Heart left ventricle (tissue), 13 donors: ENCODE data around the gene GPN1.
"Not testable (repeated sequence)": the region's sequence is repeated elsewhere in the genome, so short reads cannot be mapped to it uniquely, and the experiment has no call there.

Experiments used
- CTCF ChIP-seq, 12 donors: fragments of 200-600 bp; sonication (generic) in 4 of 12; IDR thresholded peaks; one replicate each; pipeline versions ENCODE4 v1.5.0 to v1.8.0; 2018 to 2022; ENCODE audit warnings: antibody characterized with exemption in 12 of 12, mild to moderate bottlenecking in 5 of 12
- POLR2A ChIP-seq, 2 donors: fragments of 450-650 bp; IDR thresholded peaks; one replicate each; pipeline ENCODE4 v1.6.1; 2017; ENCODE audit warnings: antibody characterized with exemption in 2 of 2, mild to moderate bottlenecking in 2 of 2, moderate library complexity in 2 of 2
- donor health status: ischemic (EF 13 %, LVEDD 7.1; RV severe dilation, severe dysfunction).
- donor health status: DM: no; HTN: yes; CAD: no.
- donor health status: DM: no; HTN: no; CAD: no.
- donor health status: ischemic (EF 25% LVEDD 6.9; RV normal size, moderate dysfunction).
- donor health status: ischemic (EF 25% LVEDD 5.7; RV mildly dilated, moderate dysfunction).
- donor health status: ischemic (EF 35%, LVEDD 5.7; RV mildly dilated, moderate dysfunction).
- donor health status: nonischemic (EF 11% LVEDD 7.7; RV severe dilation, severe dysfunction).
- donor health status: DM: yes; HTN: yes; CAD: no.
- donor health status: PGD.
- donor health status: ischemic (EF 29% LVEDD 5.4; RV normal size, mild dysfunction).
- donor health status: nonischemic (EF 23%, LVEDD 6.1; RV moderate dilation, normal function).

- not testable (repeated sequence) for TF ChIP-seq CTCF, POLR2A (IDR thresholded peaks at IDR 0.05)
Measured at GRCh38 chr2:27595412-27595811, 33.4 kb upstream of the GPN1 start.
